OCI-LY7 (cell line): ENCODE results near the gene XPO1. TPM values are rescaled to one million over a fixed set of nuclear protein-coding genes. Genes with fewer than 3 reads are reported as not detected.
A peak's percentile ranks its signal among the peaks of the same experiment; 100 is the strongest.

ENCODE experiments used
- BruUV-seq: library from RNA; stranded (reverse); fragments of 400-500 nt; replicated peaks from 2 replicates; lab custom pipeline; 2021; lab: Mats Ljungman, UMichigan
- CTCF ChIA-PET: fragments of 300-600 bp; sonication (Branson Sonifier 250); formaldehyde crosslinking; loops from one replicate; lab custom pipeline; 2022; ENCODE audit warnings: antibody characterized with exemption; ENCODE audit not compliant: unreplicated experiment; lab: Charles Lee
- POLR2A ChIA-PET: fragments of 300-600 bp; sonication (Branson Sonifier 250); formaldehyde crosslinking; loops from one replicate; lab custom pipeline; 2022; ENCODE audit warnings: antibody characterized with exemption; lab: Charles Lee
- DNase-seq: peaks from one replicate; pipeline ENCODE4 v3.0.0-alpha.2; 2015; ENCODE audit warnings: low spot score
- H2AFZ ChIP-seq: fragments of 200-600 bp; sonication (generic), shearing (Covaris generic); 2 replicates; pipeline ENCODE4 v1.6.1; 2014; ENCODE audit warnings: mild to moderate bottlenecking, antibody characterized with exemption, low read length, moderate library complexity
- H3K27ac ChIP-seq: fragments of 200-600 bp; sonication (generic); 2 replicates; pipeline ENCODE4 v1.5.1; 2014; ENCODE audit warnings: mixed run types, low read depth, mild to moderate bottlenecking, moderate library complexity, low read length, inconsistent platforms; ENCODE audit not compliant: poor library complexity, severe bottlenecking
- H3K36me3 ChIP-seq: fragments of 200-600 bp; sonication (generic); 2 replicates; pipeline ENCODE4 v1.6.1; 2014; ENCODE audit warnings: mild to moderate bottlenecking, antibody characterized with exemption, low read length, moderate library complexity, mixed read lengths; ENCODE audit not compliant: insufficient read depth
- H3K4me1 ChIP-seq: fragments of 200-600 bp; sonication (generic); 2 replicates; pipeline ENCODE4 v1.5.1; 2014; ENCODE audit warnings: mild to moderate bottlenecking, low read length; ENCODE audit not compliant: insufficient read depth, poor library complexity, severe bottlenecking
- H3K4me2 ChIP-seq: fragments of 200-600 bp; sonication (generic); 2 replicates; pipeline ENCODE4 v1.6.1; 2014; ENCODE audit warnings: mild to moderate bottlenecking, low read length
- H3K4me3 ChIP-seq: fragments of 200-600 bp; sonication (generic); 2 replicates; pipeline ENCODE4 v1.5.1; 2014; ENCODE audit warnings: mild to moderate bottlenecking, low read depth, low read length; ENCODE audit not compliant: poor library complexity, severe bottlenecking
- H3K79me2 ChIP-seq: fragments of 200-600 bp; sonication (generic); 2 replicates; pipeline ENCODE4 v1.6.1; 2016; ENCODE audit warnings: low read depth, mild to moderate bottlenecking, low read length, moderate library complexity, mixed read lengths; ENCODE audit not compliant: insufficient read depth
- H3K9me2 ChIP-seq: fragments of 200-600 bp; sonication (generic); 2 replicates; pipeline ENCODE4 v1.6.1; 2016; ENCODE audit warnings: mild to moderate bottlenecking, low read length, mixed read lengths; ENCODE audit not compliant: insufficient read depth
- H3K9me3 ChIP-seq: fragments of 200-600 bp; sonication (generic); 2 replicates; pipeline ENCODE4 v1.6.1; 2014; ENCODE audit warnings: mild to moderate bottlenecking, mixed run types, low read length, mixed read lengths
- H4K20me1 ChIP-seq: fragments of 200-600 bp; sonication (generic); 2 replicates; pipeline ENCODE4 v1.6.1; 2014; ENCODE audit warnings: mild to moderate bottlenecking, antibody characterized with exemption, low read length, moderate library complexity, mixed read lengths; ENCODE audit not compliant: insufficient read depth
- CTCF ChIP-seq: fragments of 200-600 bp; sonication (generic); conservative IDR thresholded peaks from 2 replicates; pipeline ENCODE4 v1.5.1; 2014; ENCODE audit warnings: mild to moderate bottlenecking, antibody characterized with exemption, low read length, moderate library complexity, mixed read lengths
- EZH2phosphoT487 ChIP-seq: fragments of 200-600 bp; sonication (generic); IDR thresholded peaks from 2 replicates; pipeline ENCODE4 v1.6.1; 2018; ENCODE audit warnings: low read depth, borderline replicate concordance, mild to moderate bottlenecking, mixed run types, antibody characterized with exemption, low read length, moderate library complexity, mixed read lengths
- intact Hi-C: fragments of 100-400 bp; cut with micrococcal nuclease; formaldehyde crosslinking; loops from one replicate; pipeline ENCODE4 v1.10.0; 2022; ENCODE audit not compliant: unreplicated experiment
- total RNA-seq, 2 experiments: library from RNA; depleted of rRNA in 1 of 2; stranded (reverse); fragments of >200 nt in 1 of 2; shearing (Covaris generic) in 1 of 2; gene quantifications; 2 replicates each; pipeline ENCODE4 v1.2.3, GENCODE V29; 2014 to 2022

The XPO1 gene
- total RNA-seq, 2 experiments from 2014 or later = 177 to 287 TPM

- Histone ChIP-seq H3K9me2 (no peaks in the 10 kb centered on the region), H3K4me1 (no peaks in the 10 kb centered on the region), H3K4me3 (no peak overlapping the region), H3K36me3 (no peaks in the 10 kb centered on the region), H3K4me2 (no peak overlapping the region), H3K79me2 (no peaks in the 10 kb centered on the region), H3K27ac (no peak overlapping the region), H2AFZ (peak overlapping the region; percentile 82), H3K9me3 (no peaks in the 10 kb centered on the region), H4K20me1 (no peaks in the 10 kb centered on the region)
- POLR2A ChIA-PET = no interaction called here
- no peak for DNase-seq
- TF ChIP-seq EZH2phosphoT487 (no peak), CTCF (no peak)
- BruUV-seq = no TSS peak
- CTCF ChIA-PET = no interaction called here
- intact Hi-C loops = no loop called here
Observed at GRCh38 chr2:61582165-61582564, 44.0 kb upstream of the XPO1 start.

- intact Hi-C loops = no loop called here
- Histone ChIP-seq H3K27ac (no peak overlapping the region), H3K4me2 (no peak overlapping the region), H4K20me1 (no peaks in the 10 kb centered on the region), H3K9me3 (no peaks in the 10 kb centered on the region), H3K36me3 (no peaks in the 10 kb centered on the region), H3K79me2 (no peaks in the 10 kb centered on the region), H2AFZ (peak overlapping the region; percentile 82), H3K9me2 (no peaks in the 10 kb centered on the region), H3K4me1 (no peaks in the 10 kb centered on the region), H3K4me3 (no peak overlapping the region)
- no peak for DNase-seq
- POLR2A ChIA-PET = interaction anchor here (0.6 kb wide), 1 partner anchor 232 kb away, joined by 5 read pairs; no protein-coding TSS in a partner anchor
- BruUV-seq = no TSS peak
- TF ChIP-seq EZH2phosphoT487 (no peak), CTCF (no peak)
- CTCF ChIA-PET = no interaction called here
Observed at GRCh38 chr2:61581716-61582115, 43.6 kb upstream of the XPO1 start.

GRCh38 chr2:61575447-61575859, 37.3 kb upstream of the XPO1 start:
- DNase-seq = peak; percentile 12
- Histone ChIP-seq H3K4me3 (no peak overlapping the region), H3K9me3 (no peaks in the 10 kb centered on the region), H3K9me2 (no peaks in the 10 kb centered on the region), H3K4me1 (peaks cover 10% of the 10 kb centered on the region), H4K20me1 (no peaks in the 10 kb centered on the region), H3K4me2 (peak overlapping the region; percentile 37; the same call in 1 of the 2 replicates), H3K79me2 (no peaks in the 10 kb centered on the region), H2AFZ (peak overlapping the region; percentile 62; the same call in 1 of the 2 replicates), H3K27ac (no peak overlapping the region), H3K36me3 (no peaks in the 10 kb centered on the region)
- BruUV-seq = no TSS peak
- no peak for TF ChIP-seq CTCF
- no peak for TF ChIP-seq EZH2phosphoT487
- POLR2A ChIA-PET = interaction anchor here (0.6 kb wide), 1 partner anchor 616 kb away, joined by 3 read pairs; no protein-coding TSS in a partner anchor
- intact Hi-C loops = no loop called here
- CTCF ChIA-PET = interaction anchor here (0.6 kb wide), 1 partner anchor 8 kb away, joined by 3 read pairs; no protein-coding TSS in a partner anchor
